HL-60/S4 treated with phorbol 12-myristate 13-acetate at 8.2 ng/mL for 4 days and 3 days (cell line): ENCODE data around the gene PCDH17.

Experiments used
- in situ Hi-C: fragments of 300-500 bp; cut with MboI; formaldehyde crosslinking; loops from 2 replicates; pipeline ENCODE4 v1.15.0; 2022; ENCODE audit warnings: low sequenced_read_pairs

Gene PCDH17

DNA sequence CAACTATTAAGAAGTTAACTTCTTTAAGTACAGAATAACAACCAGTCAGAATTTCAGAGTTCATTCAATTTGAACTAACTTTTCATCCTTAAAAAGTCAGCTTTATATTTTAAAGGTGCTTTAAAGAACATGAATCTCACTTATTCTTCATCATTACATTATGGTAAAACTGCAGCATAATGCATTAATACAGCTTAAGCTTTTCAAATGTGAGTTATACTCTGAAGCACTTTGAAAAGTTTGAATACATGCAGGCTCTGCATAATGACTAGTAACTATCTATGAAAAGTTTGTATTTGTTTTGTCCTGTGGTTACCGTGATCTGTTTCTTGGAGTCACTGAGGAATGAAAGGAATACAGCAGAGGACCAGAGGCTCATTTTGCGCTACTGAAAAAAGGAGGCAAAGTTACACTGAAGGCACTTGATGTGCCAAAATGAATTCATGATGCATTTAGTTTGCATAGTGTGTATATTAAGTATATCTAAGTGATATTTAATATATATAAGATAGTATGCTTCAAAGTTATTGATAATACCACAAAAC, 4.1 kb downstream of the PCDH17 start:
- in situ Hi-C loops: no loop called here

DNA sequence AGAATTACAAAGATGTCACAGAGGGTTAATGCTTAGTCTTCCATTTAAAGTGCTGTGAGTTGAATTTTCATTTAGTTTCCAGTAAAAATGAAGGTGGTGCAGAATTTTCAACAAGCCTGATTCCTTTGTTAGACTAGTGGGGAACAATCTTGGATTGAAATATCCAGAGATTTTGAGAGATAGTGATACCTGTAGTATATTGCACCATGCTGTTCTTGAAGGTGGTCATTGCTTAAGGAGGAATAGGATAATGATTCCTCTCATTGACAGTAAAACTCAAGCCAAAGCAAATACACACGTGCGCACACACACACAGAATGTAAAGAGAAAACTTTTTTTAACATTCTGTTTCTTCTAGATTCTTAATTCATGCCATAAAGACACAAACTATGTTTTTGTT, 5.3 kb downstream of the PCDH17 start:
- in situ Hi-C loops: no loop called here

DNA sequence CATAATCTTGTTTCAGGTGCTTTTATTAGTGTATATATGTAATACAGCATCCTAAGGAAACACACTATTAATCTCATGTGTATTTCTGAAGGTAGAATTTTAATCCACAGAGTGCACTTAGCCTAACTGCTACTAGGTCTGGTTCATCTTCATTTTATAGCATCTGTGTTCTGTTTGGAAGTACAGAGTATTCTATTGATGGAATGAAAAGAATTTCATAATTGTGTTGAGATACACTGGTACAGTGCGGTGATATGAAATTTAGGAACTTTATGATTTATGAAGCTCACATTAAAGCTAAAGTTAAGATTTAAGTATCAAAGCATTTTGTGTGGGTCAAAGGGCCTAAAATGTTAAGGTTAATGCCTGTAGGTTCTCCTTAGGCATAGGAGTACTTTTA, 6.0 kb downstream of the PCDH17 start:
- in situ Hi-C loops: no loop called here

DNA sequence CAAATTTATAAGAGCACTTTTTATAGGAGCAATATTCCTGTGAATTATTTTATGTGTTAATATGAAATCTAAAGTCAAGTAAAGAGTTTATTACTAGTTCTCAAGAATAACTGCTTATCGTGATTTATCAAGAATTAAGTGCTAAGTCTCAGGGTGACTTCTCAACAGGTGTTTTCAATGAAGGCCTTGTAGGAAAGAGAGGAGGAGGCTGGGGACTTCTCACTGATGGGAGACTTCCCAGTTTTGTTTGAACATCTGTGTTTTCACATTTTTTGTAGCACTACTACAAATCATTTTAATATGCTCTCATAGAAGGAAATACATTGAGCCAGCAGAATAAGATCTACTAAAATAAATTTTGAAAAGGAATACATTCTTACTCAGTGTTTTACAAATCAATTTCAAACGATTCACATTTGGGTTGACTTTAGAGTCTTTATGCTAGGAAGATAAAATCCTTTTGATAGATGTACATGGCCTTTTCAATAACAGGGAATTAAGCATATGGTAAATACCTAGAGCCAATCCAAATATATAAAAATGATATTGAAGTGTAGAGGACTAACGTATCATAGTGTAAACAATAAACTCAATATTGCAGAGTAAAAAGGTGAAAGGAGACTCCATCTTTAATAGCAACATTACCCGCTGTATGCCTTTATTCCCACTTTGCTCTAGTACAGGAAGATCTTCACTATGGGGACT, 6.8 kb downstream of the PCDH17 start:
- in situ Hi-C loops: no loop called here

DNA sequence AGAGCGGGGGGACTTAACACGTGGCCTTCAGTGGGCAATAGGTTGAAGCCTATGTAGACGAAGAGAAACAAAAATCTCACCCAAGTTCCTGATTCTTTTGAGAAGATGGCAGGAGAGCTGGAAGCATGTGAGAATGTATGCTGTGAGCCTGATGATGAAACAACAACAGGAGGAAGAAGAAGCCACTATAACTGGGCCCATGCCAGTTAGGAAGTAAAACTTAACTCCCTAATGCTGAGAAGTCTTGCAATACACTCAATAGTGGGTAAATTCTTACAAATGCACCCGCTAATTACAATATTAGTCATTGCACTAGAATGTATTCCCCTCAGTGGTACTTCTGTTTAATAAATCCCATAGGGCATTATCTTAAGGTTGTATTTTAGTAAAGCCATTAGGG, 9.1 kb downstream of the PCDH17 start:
- in situ Hi-C loops: no loop called here

DNA sequence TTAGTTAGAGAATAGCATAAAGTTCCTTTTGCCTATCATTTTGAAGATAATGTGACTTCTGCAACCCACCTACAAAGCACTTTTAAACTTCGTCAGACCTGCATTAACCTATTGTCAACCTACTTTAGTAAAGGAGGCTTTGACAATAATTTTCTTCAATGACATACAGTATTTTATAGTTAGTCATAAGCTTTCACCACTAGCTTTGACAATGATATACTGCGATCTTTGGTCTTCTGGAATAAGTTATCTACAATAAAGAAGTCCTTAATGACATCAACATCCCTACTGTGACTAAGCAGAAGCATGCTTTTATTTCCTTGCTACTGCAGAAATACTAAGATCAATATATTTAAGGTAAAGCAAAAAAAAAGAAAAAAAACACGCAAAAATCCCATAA, 9.5 kb downstream of the PCDH17 start:
- in situ Hi-C loops: no loop called here

DNA sequence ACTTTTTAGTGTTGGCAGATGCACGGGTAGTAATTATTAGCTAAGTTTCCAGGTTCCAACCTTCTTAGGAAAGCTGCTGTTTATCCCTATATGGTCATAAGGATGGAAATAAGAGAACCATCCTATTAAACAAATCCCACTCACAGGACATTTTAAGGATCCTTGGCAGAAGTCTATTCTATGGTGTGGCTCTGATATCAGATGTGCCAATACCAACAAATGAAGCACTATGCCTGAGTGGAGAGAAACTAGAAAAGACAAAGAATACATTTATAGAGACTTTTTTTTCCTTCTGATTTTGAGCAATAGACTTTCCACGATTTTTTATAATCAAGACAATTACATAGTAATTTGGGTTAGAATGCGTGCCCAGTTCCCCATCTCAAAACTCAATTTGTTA, 12.6 kb downstream of the PCDH17 start:
- in situ Hi-C loops: no loop called here

DNA sequence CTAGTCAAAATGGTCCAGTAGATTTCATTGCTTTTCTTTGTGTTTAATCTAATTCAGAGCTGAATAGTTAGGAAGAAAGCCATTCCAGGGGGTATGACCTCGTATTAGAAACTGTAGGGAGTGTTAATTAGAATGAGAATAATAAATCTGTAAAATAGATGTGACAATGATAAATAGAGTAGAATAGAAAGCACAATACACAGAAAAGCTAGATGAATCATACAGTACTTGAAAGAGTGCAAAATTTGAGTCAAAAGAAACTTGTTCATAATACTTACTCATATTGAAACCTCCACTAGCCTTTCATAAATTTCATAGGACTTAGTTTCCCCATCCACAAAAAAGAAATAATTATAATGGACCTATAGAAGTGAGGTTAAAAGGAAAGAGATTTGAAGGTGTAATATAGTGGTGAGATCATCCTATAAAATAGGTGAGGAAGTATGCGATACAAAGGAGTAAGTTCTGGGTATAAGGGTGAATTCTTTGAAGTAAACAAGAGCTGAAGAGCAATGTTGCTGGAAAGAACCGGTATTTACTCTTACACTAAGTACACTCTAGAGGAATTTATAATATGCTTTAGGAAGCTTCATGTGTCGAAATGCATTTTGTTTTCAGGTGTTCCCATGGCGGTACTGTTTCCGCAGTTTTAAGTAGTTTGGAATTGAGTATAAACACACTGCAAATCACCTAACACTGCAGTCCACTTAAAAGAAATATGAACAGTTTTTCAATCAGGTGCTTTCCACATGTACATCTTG, 21.9 kb downstream of the PCDH17 start:
- in situ Hi-C loops: no loop called here

DNA sequence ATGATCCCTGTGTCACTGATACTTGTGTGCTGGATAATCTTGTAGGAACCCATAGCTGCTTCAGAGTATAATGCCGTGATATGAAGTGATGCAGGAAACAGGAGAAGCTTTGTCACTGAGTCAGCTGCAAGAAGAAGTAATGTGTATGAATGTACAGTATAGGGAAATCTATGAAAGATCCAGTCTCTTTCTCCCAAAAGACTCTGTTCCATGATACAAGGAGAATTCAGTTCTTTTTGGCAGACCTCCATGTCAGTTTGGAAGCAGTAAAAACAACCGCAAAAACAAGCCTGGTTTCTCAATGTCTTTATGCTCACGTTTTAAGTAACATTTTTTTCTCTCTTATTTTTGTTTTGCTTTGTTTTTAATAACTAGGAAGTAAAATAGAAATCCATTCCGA, 33.9 kb downstream of the PCDH17 start:
- in situ Hi-C loops: no loop called here

DNA sequence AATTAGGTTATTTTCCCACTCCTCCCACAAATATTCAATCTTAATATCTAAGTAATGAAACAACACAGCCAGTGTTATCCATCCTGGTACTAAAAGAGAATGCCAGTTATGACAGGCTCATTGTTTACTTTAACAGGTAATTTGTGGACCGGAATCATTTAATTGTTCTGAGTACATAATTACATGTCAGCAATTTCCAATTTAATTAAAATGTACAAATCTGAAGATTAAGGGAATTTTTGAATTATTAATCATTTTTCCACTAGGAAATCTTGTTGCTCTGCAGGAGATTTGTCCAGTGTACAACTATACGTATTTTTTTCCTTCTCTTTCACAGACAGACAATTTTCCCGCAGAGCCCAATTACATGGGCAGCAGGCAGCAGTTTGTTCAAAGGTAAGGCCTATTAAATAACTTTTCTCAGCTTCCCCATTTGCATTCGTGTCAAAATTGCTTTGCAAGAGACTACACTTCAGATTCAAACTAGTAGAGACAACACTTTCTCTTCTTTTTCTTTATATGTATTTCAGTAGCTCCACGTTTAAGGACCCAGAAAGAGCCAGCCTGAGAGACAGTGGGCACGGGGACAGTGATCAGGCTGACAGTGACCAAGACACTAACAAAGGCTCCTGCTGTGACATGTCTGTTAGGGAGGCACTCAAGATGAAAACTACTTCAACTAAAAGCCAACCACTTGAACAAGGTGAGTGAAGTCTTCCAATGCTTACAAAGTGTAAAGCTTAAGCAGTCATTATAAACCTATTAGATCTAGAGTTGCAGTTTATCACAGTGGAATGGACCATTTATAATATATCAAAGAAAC, 34.8 kb downstream of the PCDH17 start:
- in situ Hi-C loops: no loop called here

DNA sequence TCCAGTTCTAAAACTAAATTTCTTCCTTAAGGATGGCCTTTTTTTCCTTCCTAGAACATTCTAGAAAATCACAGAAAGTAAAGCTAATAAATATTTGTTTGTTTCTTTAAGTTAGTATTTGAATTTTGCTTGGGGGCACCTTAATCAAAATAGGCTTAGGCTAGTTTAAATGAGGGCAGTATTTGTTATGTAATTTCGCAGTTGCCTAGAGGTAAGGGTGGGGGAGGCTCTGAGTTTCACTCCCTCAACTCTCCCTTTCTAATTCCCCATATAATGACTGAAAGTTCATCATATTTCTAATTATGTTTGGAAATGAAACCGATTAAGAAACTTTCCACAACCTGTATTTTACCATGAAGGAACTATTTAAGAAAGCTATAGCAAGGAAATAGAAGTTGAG, 40.6 kb downstream of the PCDH17 start:
- in situ Hi-C loops: no loop called here

DNA sequence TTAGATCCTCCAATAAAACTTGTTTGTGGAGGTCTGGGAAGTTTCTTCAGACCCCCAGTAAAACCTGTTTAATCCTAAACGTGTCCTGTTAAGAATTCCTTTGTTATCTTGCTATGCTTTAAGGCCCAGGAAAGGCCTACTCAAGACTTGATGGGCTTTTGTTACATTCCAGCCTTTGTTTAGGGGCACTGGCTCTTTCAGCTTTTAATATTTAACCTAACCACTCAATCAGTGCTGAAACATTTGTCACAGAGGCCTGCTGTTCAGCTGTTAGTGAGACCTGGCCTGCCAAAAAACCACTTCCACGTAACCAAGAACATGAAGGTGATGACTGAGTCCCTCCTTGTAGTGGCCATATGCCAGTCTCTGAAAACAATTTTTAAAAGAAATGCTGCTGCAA, 41.7 kb downstream of the PCDH17 start:
- in situ Hi-C loops: no loop called here

DNA sequence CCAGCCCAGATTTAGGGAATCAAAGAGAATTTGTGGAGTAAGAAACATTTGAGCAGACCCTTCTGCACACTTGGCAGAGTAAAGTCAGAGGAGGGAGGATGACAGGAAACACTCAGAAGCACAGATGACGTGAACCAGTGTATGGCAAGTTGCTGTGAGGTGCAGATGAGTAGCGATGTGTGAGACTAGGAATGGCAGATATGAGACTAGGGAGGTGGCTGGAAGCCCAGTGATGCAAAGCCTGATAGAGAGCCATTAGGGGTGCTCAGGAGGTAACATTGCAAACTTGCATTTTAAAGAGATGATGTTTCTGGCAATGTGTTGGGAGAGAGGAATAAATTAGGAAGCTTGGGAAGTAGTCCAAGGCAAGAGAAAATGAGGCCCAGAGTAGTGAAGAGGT, 44.0 kb downstream of the PCDH17 start:
- in situ Hi-C loops: no loop called here

DNA sequence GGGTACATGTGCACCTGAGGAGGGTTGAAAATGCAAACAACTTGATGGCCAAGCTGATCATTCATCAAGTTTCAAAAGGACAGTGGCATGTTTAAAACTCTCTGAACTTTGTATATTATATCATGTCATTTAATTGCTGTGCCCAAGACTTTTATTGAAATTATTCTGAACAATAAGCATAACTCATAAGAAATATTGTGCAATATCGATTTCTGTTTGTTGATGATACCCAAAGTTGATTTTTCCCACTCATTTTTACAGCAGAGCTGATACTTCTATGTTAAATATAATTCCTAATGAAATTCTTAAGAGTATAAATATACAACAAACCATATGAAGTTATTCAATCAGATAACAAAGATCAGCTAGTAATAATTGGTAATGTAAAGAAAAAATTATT, 49.1 kb downstream of the PCDH17 start:
- in situ Hi-C loops: no loop called here

DNA sequence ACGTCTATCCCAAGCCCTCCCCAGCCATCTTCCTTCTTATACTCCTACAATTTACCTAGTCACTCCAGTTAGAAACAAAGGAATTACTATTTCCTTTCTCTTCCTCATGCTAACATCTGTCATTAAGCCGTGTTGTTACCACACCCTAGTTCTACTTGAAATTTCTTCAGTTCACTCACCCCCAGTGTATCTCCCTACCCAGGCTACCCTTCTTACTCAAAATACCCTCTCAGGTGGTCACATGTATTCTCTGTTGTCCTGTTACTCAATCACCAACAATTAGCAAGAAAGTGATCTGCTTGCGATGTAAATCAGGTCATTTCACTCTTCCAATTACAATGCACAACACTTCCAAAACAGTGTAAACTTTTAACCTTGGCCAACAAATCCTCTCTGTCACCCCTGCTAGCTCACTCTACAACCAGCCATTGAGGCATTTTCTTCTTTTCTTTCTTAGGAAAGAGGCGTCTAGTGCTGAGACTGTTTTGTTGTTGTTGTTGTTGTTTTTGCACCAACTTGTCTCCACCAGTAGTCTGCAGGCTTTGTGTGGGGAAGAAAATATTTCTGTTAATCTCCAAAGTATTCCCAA, 50.7 kb downstream of the PCDH17 start:
- in situ Hi-C loops: no loop called here

DNA sequence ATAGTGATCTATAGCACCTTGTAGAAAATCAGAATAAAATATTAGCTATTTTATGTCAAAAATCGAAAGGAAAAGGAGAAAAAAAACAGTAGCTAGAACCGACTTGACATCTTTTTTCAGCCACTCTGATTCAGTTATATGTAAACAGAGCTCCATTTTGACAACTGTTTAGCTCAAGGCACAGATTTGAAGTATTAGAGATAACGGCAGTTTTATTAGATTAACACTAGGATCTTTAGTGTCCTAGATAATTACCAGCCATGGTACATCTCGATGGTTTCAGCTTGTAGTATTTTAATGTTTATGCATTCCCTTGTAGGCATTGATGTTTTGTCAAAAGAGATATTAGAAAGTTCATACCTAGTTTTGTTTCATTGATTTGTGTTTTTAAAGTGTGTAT, 67.3 kb downstream of the PCDH17 start:
- in situ Hi-C loops: no loop called here

DNA sequence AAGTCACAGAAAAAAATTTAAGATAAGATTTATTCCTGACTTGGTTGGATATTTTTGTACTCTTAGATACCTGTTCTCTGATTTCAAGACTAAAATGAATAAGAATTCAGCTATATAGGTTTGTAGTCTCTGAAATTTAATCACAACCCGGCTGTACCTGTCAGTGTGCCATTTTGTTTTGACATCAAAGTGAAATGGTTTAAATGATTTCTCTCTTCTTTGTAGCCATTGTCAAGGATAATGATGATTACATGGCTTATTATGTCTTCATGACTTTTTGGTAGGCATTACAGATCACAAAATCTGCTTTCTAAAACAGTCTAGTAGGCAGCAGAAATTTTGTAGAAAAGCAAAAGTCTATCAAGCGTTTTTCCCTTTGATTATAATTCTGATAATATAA, 72.5 kb downstream of the PCDH17 start:
- in situ Hi-C loops: no loop called here

DNA sequence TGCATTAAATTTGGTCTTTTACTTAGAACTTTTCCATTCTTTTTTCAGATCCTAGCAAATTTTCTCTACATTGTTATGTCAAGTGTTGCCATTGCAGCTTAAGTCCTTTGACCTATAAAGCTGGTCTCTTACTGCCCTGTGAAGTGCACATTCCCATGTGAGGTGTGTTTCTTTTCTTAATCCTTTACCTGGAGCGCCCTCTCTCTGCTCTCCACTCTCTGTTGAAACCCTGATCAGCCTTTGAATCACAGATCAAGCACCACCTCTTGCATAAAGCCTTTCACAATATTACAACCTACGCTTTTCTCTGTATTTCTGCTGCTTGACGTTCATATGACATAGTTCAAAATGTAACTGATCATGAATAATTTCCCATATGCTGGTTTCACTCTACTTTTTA, 84.8 kb downstream of the PCDH17 start:
- in situ Hi-C loops: no loop called here

DNA sequence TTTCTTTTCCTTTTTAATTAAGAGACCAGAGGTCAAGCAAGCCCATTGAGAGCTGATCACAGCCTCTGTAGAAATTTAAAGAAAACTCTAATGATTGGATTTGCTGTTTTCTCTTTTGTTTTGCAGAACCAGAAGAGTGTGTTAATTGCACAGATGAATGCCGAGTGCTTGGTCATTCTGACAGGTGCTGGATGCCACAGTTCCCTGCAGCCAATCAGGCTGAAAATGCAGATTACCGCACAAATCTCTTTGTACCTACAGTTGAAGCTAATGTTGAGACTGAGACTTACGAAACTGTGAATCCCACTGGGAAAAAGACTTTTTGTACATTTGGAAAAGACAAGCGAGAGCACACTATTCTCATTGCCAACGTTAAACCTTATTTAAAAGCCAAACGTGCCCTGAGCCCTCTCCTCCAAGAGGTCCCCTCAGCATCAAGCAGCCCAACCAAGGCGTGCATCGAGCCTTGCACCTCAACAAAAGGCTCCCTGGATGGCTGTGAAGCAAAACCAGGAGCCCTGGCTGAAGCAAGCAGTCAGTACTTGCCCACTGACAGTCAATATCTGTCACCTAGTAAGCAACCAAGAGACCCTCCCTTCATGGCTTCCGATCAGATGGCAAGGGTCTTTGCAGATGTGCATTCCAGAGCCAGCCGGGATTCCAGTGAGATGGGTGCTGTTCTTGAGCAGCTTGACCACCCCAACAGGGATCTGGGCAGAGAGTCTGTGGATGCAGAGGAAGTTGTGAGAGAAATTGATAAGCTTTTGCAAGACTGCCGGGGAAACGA, 93.1 kb downstream of the PCDH17 start:
- in situ Hi-C loops: no loop called here

DNA sequence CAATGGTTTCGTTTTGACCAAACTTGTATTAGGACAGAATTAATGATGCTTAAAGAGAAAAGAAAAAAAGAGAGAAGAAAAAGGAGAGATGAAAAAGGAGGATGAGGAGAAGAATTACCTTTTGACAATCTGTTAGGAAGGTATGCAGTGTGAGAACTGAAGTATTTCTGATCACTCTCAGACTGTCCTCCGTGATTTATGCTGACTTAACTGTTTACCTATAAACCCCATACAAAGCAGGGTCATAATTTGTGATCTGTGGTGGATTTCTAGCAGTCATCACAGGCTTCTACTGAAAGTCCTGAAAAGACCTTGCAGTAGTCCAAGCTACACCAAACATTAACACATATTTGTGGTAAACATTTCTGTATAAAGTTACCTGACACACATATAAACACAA, 93.9 kb downstream of the PCDH17 start:
- in situ Hi-C loops: no loop called here
